22Rv1 (cell line): ENCODE results near the gene RPS27A.

Experiments used
- CTCF ChIP-seq: fragments of 450-650 bp; IDR thresholded peaks from 2 replicates; pipeline ENCODE4 v1.5.1; 2017; ENCODE audit warnings: mild to moderate bottlenecking
- ZFX ChIP-seq: fragments of 450-650 bp; IDR thresholded peaks from 2 replicates; pipeline ENCODE4 v1.6.1; 2017; ENCODE audit warnings: antibody characterized with exemption, borderline replicate concordance

GRCh38 chr2:55245411-55245810 lies 12.9 kb downstream of the RPS27A start:
- TF ChIP-seq CTCF (no peak), ZFX (no peak)
